SIG-M5 treated with dmso at 0.1 percent for 504 hours (cell line): Measurements from ENCODE around the gene CNST.

Source experiments
- DNase-seq: peaks from one replicate; lab custom pipeline; 2025; ENCODE audit not compliant: unreplicated experiment; lab: John Stamatoyannopoulos, UW

CNST gene, protein sequence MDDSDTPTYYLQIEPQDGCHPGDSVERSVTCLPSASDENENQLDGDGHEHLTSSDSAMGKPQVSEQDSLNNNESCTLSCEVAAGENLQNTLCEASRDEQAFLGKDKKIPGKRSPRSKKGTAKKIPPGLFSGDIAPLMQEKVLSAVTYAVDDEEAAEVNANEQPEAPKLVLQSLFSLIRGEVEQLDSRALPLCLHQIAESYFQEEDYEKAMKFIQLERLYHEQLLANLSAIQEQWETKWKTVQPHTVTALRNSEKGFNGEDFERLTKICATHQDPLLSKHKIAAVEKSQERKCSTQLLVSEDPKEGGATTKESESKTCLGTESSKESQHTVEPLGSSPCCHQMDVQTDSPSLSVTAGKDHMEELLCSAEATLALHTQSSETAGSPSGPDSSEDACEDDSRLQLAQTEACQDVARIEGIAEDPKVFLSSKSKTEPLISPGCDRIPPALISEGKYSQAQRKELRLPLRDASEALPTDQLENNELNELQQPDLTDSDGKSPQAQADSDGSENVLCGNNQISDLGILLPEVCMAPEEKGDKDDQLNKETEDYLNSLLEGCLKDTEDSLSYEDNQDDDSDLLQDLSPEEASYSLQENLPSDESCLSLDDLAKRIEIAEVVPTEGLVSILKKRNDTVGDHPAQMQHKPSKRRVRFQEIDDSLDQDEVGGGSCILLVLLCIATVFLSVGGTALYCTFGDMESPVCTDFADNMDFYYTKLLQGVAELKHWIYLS

DNA sequence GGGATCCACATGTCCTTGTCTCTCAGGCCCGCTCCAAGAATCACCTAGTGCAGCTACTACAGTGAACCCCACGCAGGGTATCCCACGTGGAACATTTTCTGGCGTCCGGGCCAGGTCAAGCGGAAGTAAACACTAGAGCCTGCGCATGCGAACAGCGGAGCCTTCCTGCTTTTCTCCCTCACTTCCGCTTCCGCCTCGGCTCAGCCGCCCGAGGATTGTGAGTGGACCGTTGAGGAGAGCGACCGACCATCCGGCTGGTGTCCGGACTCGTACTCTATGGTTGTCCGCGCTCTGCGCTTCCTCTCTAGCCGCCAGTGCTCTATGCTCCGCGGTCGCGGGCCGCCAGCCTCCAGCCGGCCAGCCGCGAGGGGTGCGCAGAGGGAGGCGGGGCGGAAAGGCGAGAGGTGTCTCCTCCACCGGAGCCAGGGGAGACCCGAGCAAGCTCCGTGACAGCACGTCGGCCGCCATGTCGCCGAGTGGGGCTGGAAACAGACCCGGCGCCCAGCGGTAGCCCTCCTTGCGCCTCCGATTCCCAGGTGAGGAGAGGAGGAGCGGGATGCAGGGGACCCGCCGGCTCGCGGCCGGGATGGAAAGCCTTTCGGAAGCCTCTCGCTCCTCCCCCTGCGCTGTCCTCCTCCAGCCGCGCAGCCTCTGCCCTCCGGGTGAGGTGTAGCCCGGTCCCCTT, at the start of gene CNST, which contains the start of gene TFB2M:
CNST (plus strand) TSS at position 329 of the 685 bp plus-strand sequence. CDS start 25,107 bp downstream, outside the sequence.
TFB2M (minus strand) TSS at position 134 of the 685 bp plus-strand sequence; CDS start at position 11, 123 bp downstream.
- peak; percentile 100 for DNase-seq

DNA sequence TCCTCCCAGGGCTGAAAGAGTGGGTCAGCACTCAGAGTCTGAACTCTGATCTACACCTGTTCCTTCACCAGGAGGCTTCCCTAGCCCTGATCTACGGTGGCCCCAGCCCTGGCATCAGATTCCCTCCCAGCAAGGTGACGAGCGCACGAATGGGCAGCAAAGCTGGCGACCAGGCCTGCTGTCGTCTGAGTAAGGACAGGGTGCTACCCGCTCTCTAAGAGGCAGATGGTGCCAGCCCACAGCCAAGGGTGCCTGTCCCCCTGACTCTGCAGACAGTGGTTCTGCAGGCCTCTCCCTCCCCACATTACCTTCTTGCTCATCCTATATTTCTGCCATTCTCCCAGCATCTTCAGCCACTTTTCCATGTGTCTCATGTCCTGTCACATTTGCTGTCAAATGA, 48.9 kb upstream of the CNST start:
- no peak for DNase-seq

DNA sequence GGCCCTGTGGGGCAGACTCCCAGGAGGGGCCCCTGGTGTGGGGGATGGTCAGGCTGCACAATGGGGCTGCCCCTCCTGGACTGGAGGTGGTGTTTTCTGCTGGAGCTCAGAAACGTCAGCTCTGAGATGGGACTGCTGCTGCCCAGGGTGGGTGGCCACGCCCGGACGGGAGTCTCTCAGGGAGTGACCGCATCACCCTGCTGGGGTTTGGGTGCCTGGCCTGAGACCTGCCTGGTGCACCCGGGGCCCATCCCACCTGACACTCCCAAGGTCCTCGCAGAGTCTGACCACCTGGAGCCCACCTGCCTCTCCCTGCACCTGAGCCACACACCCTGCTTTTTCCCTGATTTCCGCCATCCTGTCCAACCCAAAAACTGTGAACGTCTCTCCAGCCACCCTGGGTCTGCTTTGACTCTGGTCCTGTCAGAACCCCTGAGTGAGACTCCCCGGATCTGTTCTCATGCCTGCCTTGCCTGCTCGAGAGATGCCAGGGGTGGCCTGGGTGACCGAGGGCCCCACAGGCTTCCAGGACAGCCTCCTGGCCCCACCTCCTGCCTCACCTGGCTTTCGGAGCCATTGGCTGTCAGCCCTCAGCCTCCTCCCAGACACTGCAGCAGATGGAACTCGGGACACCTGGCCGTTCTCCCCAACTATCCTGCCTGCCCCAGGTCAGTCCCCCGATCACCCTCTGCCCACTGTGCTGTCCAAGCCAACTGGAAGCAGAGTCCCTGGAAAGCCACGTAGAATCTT, 47.6 kb upstream of the CNST start:
- no peak for DNase-seq

DNA sequence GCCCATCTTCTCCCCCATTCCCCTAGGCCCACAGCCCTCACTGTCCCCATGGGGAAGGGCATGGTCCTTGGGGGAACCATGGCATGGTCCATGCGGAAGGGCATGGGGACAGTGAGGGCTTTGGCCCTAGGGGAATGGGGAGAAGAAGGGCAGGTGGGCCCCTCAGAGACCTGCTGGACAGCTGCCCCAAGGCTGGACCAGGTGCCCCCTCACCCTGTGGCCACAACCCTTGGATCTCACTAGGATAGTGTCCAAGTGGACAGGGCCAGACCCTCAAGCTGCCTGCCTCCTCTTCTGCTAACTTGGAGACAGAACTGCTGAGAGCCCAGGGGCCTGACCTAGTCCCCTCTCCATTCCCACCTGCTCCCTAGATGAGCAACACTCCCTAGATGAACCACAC, 46.7 kb upstream of the CNST start:
- no peak for DNase-seq

DNA sequence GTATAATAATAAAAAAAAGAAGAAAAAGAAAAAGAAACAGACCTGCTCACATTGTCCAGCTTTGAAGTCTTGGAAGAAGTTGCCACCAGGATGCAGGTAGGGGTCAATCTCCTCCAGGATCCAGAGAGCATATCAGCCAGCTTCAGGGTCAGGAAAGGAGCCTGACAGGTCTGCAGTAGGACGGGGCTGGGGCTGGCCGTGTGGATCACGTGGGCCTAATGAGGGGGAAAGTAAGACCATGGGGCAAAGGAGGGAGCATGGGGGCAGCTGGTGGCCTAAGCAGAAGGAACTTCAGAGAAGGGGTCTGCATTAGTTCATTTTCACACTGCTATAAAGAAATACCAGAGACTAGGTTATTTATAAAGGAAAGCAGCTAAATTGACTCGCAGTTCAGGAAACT, 39.9 kb upstream of the CNST start:
- DNase-seq = no peak

DNA sequence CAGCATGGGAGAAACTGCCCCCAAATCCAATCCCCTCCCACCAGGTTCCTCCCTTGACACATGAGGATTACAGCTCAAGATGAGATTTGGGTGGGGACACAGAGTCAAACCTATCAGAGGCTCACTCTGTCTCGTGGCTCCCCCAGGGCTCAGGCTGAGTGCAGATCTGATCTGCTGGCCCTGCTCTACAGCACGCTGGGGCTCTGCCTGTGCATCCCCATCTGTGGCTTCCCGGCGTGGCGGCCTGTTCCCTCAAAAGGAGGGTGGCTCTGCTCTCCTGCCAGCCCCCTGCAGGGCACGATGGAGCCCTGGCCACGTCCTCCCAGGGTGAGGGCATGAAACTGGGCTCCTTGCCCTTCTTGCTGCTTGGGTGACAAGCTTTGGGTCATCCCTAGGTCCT, 39.3 kb upstream of the CNST start:
- no peak for DNase-seq

DNA sequence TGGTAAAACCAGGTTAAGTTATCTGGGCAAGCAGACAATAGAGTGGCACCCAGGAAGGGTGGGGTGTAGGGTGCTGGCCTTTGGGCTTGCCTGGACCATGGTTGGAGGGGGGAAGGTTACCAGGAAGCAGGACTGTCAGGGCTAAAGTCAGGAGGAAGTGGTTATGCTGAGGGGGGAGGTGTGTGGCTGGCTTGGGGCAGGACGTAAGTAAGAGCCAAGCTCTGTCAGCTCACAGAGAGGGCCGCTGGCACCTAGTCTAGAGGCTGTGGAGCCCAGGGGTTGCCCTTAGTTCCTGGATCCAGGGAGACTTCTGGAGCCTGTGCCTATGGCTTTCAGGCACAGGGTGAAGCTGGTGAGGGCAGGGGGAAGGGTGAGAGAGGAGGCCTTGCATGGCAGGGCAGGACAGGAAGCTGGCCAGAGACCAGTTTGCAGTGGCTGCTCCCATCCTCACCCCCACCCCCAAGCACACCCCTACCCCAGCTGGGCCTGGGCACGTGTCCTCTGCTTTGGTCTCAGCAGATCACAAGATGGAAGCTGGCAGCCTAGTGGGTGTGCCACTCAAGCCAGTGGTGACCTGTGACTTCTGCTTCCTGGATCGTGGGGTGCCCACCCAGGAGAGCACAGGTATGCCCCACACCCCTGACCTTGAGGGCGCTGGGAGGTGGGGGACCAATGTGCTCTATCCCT, 38.7 kb upstream of the CNST start:
- no peak for DNase-seq

DNA sequence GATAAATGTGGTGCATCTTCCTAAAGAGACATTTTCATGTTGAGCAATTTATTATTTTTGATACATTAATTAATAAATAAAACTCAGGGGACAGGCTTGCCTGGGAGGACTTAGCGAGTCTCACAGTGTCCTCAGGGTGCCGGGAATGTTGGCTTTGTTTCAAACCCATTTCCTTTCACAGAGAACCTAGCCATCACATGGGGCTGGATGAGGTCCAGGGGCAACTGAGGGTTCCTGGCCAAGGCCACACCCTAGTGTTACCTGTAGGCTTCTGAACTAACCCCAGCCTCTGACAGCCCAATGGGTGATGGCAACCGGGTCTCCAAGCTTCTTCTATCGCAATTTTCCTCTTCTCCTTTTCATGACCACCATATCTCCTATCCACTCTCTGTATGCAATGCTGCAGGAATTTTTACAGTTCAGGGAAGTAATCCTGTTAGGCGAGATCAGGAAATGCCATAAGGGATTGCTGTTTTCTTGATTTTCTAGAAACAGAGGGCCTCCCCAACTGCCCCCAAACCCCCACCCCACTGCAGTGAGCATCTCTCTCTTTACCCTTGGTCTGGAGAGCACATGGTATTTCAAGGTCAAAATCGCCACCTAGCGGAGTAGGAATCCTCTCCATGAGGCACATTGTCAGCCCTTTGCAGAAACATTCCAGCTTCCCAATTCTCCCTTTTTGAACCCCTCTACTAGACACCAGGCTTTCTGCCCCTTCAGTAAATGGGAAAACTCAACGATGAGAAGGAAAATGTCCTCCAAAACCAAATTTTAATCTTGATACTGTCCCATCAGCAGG, 37.1 kb upstream of the CNST start:
- DNase-seq = no peak

DNA sequence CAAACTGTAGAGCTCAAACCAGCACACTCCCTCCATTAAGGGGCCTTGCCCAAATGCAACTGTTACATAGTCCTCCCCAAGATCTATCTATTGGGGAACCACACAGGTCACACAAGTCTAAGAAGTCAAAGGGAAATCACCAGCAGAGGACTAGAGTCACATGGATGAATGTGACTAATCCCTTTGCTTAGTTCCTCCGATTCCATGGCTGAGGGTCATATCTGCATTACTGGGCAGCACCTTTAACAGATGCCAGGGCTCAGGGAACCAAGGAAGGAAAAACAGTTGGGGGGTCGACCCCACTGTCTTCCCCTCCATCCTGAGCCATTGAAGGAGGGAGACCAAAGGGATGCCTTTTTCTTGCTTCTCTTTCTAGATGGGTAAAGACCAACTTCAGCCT, 35.8 kb upstream of the CNST start:
- DNase-seq = no peak

DNA sequence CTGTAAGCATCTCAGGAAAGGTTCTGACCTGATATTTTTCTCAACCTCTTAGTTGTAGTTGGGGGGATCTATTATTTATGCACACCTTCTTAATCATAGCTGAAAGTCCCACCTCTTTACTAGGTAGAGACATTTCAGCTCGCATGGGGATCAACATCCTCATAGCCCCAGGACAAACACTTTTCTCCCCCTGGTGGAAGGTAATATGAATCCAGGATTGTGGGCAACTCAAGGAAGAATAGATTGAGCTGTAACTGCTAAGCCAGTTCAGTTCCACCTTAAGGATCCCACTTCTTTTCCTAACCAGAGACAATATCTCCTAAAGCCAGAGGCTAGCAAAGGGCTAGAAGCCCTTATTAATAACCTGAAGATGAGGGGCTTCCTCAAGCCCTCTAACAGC, 33.7 kb upstream of the CNST start:
- DNase-seq = no peak

DNA sequence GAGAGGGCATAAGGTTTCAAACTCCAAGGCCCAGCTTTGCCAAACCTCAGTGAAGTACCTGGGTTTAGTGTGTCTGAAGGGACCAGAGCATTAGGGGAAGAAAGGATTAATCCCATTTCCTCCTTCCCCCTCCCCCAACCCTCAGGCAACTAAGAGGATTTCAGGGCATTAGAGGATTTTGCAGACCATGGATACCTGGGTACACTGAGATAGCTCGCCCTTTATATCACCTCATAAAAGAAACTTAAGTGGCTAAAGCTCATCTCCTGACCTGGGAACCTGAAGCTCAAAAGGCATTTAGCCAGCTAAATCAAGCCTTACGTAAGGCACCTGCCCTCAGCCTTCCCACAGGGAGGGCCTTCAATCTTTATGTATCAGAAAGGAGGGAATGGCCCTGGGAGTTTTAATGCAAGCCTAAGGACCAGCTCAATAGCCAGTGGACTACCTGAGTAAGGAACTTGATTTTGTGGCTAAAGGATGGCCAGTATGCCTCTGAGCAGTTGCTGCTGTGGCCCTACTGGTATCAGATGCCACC, 32.8 kb upstream of the CNST start:
- DNase-seq = no peak

DNA sequence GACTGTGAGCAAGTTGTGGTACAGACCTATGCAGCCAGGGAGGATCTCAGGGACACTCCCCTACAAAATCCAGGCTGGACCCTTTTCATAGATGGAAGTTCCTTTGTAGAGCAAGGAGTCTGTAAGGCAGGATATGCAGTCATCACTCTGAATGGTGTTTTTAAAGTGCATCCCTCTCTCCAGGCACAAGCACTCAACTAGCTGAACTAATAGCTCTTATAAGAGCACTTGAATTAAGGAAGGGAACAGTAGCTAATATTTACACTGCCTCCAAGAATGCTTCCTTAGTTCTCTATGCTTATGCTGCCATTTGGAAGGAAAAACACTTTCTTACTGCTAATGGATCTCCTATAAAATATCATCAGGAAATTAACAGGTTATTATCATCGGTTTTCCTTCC, 32.1 kb upstream of the CNST start:
- no peak for DNase-seq

DNA sequence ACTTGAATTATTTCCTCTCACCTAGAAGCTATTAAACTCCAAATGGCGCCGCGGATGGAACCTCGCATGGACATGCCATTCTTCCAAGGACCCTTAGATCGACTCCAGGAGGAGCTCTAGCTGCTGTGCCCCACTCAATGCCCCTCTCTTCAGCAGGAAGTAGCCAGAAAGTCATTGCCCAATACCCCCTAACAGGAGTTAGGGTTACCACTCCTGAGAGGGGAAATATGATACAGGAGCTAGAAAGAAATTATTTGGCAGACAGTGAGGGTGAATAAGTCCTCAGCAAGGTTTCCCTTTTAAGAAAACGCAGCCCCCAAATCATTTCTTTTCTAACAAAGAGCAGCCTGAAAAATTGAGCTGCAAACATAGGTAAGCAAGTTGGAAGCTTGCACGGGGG, 28.8 kb upstream of the CNST start:
- DNase-seq = no peak

DNA sequence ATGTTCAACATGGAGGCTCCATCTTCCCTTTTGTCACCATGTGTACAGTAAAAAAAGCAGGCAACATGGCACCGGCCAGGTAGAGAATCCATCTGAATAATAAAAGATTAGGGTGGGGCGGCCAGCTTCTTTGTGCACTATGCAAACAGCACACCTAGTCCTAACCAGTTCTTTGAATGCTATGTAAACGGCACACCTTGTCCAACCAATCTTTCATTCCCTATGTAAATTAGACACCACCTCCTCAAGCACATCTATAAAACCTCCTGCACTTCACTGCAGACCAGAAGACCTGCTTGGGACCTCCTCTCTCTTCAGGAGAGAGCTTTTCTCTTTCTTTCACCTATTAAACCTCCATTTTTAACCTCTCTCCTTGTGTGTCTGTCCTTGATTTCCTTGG, 28.4 kb upstream of the CNST start:
- no peak for DNase-seq

DNA sequence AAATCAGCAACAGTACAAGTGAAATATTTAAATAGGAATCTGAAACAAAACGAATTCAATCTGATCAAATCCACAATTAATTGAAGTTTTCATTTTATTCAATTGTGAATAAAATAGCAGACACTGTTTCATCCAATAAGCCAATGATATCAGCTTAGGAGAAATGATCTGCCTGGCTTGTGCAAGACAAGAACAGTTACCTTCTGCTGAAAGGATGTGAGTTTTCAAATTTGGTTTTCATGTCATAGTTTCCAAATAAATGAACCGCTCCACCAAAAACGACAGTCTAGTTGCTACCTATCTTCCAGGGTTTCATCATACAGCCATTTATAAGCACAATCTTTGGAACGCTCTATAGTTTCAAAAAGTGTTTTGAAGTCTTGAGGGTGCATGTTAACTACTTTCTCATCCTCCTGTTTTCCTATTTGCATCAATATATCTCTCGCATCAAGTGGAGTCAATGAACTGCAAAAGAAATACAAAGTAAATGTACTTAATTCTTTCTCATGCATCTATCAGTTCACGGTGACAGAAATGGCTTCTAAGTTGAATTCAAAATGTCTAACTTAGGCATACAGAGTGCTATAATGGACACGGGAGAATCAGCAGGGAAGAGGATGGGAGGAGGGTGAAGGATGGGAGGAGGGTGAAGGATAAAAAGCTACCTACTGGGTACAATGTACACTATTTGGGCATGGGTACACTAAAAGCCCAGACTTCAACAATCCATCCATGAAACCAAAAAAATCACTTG, 25.3 kb upstream of the CNST start:
- no peak for DNase-seq

DNA sequence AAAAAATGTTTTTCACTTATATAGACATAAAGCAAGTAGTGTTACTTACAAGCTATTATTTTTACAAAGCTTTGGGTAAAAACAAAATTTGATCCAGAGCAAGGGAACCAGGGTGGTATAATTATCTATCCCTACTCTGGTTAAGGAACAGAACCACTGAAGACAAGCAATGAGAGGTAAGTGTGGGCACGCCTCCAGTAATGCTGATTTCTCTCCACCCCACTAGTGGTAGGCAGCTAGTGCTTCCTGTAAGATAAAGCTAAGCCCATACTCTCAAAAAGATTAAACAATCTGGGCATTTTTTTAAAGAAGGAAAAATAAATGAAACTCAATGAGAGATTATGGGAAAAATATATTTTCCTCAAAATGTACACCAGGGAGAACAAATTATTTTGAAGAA, 22.3 kb upstream of the CNST start:
- DNase-seq = no peak

DNA sequence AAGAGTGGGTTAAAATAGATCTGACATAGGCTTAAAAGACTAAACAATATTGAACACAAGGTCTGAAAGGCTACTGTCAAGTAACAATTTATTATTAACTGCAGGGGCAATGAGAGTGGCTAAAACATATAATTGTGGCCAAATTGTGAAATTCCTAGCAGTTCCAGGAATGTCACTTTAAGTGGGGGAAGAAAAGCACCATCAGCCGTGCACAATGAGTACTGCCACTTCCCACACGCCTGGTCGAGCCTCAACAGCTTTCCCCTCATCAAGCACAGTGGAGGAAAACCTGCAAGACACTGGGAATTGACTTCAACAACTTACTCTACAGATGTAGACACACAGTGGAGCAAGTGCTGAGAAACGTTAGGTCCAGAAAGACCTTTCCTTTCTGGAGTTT, 16.6 kb upstream of the CNST start:
- DNase-seq = no peak

DNA sequence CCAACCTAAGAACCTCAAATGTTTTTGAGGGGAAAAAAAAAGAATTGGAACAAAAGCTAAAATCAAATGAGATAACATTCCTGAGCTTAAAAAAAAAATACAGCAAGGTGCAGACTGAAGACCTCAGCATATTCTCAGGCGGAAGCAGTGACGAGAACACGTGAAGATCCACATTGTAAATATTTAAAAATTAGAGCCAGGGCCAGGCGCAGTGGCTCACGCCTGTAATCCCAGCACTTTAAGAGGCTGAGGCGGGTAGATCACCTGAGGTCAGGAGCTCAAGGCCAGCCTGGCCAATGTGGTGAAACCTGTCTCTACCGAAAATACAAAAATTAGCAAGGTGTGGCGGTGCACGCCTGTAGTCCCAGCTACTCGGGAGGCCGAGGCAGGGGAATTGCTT, 15.9 kb upstream of the CNST start:
- DNase-seq = no peak

DNA sequence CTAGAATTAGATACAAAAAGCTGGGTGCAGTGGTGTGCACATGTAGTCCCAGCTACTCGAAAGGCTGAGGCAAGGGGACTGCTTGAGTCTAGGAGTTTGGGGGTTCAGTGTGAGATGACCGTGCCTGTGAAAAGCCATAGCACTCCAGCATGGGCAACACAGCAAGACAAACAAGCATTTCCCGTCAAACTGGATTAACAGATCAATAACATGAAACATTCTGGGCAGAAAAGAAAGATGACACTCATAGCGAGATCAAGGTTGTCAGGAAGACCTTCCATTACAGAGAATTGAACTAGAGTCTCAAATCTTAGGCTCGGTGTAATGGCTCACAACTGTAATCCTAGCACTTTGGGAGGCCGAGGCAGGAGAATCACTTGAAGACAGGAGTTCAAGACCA, 14.1 kb upstream of the CNST start:
- DNase-seq = no peak
